ENCODE results near the gene COX8C.
"Not testable (repeated sequence)": the region's sequence is repeated elsewhere in the genome, so short reads cannot be mapped to it uniquely, and the experiment has no call there.

Gene COX8C

DNA sequence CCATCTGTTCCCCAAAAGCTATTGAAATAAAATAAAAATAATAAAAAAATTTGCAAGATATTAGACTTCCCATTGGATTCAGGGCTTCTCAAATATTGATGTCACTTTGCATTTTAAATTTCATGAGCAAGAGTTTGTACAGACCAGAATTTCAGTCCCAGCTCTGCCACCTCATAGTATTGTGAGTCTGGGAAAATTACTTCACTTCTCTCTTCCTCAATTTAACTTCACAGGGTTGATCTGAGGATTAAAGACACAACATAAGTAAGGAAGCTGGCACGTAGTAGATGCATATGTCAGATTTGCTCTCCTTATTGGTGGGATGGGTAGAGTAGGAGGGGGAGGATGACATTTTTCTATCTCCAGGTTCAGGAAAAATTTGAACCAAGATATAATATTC lies 32.8 kb downstream of the COX8C start:
- DNase-seq, result no peak

DNA sequence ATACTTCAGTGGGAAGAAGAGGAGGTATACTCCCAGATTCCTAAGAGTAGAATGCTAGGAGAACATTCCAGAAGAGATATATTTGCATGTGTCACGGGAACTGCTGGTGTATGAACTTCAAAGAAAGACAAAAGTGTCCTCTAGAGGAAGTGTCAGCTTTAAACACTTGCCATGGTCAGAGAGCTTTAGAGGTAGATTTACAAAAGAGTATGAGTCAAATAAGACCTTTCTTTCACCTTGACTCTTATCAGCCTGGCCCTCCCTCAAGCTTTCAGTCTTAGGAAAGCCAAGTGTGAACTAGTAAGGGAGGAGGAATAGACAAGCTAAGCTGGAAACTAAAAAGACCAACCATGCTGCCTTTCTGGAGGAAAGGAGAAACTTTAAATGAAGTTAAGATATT lies 34.7 kb downstream of the COX8C start:
- DNase-seq, result no peak

DNA sequence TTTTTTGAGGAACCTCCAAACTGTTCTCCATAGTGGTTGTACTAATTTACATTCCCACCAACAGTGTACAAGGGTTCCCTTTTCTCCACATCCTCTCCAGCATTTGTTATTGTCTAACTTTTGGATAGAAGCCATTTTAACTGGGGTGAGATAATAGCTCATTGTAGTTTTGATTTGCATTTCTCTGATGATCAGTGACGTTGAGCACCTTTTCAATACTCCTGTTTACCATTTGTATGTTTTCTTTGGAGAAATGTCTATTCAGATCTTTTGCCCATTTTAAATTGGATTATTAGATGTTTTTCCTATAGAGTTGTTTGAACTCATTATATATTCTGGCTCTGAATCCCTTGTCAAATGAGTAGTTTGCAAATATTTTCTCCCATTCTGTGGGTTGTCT lies 37.3 kb downstream of the COX8C start:
- not testable (repeated sequence) for DNase-seq

DNA sequence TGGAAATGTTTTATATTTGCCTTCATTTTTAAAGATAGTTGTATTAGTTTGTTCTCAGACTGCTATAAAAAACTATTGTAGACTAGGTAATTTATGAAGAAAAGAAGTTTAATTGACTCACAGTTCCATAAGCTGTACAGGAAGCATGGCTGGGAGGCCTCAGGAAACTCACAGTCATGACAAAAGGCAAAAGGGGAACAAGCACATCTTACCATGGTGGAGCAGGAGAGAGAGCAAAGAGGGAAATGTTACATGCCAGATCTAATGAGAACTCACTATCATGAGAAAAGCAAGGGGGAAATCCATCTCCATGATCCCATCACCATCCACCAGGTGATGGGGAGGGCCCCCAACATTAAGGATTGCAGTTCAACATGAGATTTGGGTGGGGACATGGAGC lies 48.2 kb downstream of the COX8C start:
- no peak for DNase-seq

DNA sequence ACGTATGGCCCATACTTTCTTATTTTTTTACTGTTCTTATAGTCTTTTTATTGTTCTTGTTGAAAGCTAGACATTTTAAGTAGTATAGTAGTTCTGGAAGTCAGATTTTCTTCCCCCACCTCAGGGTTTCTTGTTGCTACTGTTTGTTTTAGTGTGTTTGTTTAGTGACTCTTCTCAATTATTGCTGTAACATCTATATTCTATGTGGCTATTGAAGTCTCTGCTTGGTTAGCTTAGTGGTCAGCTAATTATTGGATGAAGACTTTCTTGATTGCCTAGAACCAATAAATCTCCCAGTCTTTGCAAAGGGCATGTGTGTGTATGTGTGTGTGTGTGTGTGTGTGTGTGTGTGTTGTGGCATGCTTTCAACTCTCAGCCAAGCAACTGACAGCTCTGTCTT lies 49.5 kb downstream of the COX8C start:
- no peak for DNase-seq

Data from activated effector memory CD4-positive, alpha-beta T cell treated with anti-CD3 and anti-CD28 coated beads, Interleukin-2, amount 50 U/mL, for 16 hours (primary cell).